Calu3 (cell line): ENCODE measurements around the gene KPNA4. TPM values are rescaled to one million over a fixed set of nuclear protein-coding genes. Genes with fewer than 3 reads are reported as not detected.

Experiments used
- BruUV-seq: library from RNA; stranded (reverse); fragments of 400-500 nt; replicated peaks from 2 replicates; lab custom pipeline; 2021; lab: Mats Ljungman, UMichigan
- CTCF ChIA-PET: fragments of 300-600 bp; sonication (Branson Sonifier 250); formaldehyde crosslinking; loops from one replicate; lab custom pipeline; 2022; ENCODE audit warnings: antibody characterized with exemption; lab: Charles Lee
- DNase-seq: peaks from one replicate; pipeline ENCODE4 v3.0.0; 2022
- H3K27ac Mint-ChIP-seq: one replicate; pipeline ENCODE4 v1.8.0; 2022; ENCODE audit warnings: mixed read lengths; ENCODE audit not compliant: unreplicated experiment
- H3K27me3 Mint-ChIP-seq: one replicate; pipeline ENCODE4 v1.8.0; 2022; ENCODE audit warnings: mixed read lengths; ENCODE audit not compliant: unreplicated experiment
- H3K36me3 Mint-ChIP-seq: one replicate; pipeline ENCODE4 v1.8.0; 2022; ENCODE audit warnings: mild to moderate bottlenecking, moderate library complexity, mixed read lengths; ENCODE audit not compliant: insufficient read depth, unreplicated experiment
- H3K4me1 Mint-ChIP-seq: one replicate; pipeline ENCODE4 v1.8.0; 2022; ENCODE audit warnings: mild to moderate bottlenecking, low read depth, mixed read lengths; ENCODE audit not compliant: unreplicated experiment
- H3K4me3 Mint-ChIP-seq: one replicate; pipeline ENCODE4 v1.8.0; 2022; ENCODE audit warnings: mild to moderate bottlenecking, low read depth, moderate library complexity, mixed read lengths; ENCODE audit not compliant: unreplicated experiment
- H3K9me3 Mint-ChIP-seq: one replicate; pipeline ENCODE4 v1.8.0; 2022; ENCODE audit warnings: low read depth, mixed read lengths; ENCODE audit not compliant: unreplicated experiment
- CTCF ChIP-seq: fragments of 200-600 bp; IDR thresholded peaks from one replicate; pipeline ENCODE4 v1.8.0; 2022; ENCODE audit warnings: antibody characterized with exemption; ENCODE audit not compliant: unreplicated experiment
- intact Hi-C: fragments of 100-400 bp; cut with micrococcal nuclease; formaldehyde crosslinking; loops from one replicate; pipeline ENCODE4 v1.10.0; 2022; ENCODE audit not compliant: unreplicated experiment
- total RNA-seq: library from RNA; stranded (reverse); gene quantifications from 2 replicates; pipeline ENCODE4 v1.2.3, GENCODE V29; 2022

Gene KPNA4
- total RNA-seq, 1 experiment from 2014 or later, result 117 TPM

GRCh38 chr3:160602259-160602658, 36.9 kb upstream of the KPNA4 start:
- TF ChIP-seq CTCF, result no peak
- intact Hi-C loops, result no loop called here
- H3K27me3 Mint-ChIP-seq, result no peaks in the 10 kb centered on the region
- H3K27ac Mint-ChIP-seq, result no peak overlapping the region
- no peaks in the 10 kb centered on the region for H3K9me3 Mint-ChIP-seq
- H3K4me3 Mint-ChIP-seq, result no peak overlapping the region
- CTCF ChIA-PET, result no interaction called here
- H3K36me3 Mint-ChIP-seq, result no peaks in the 10 kb centered on the region
- no peak for DNase-seq
- BruUV-seq, result no TSS peak
- peaks cover 8% of the 10 kb centered on the region for H3K4me1 Mint-ChIP-seq

DNA sequence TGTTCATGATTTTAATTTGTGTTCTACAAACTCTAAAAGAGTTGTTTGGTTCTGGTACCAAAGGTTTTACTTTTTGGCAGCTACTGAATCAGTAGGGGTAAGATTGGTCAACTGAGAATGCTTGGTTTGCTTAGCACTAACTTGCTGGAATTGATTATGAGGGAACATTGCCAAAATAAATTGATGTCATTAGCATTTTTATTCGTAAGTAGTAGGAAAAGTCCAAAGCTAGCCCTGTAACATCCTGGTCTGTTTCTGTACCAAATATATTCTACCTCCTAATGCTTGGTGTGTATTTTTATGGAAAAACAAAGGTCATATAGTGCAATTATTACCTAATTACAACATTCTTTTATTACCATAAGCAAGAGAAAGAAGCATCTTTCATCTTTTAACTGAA, 35.9 kb upstream of the KPNA4 start:
- H3K27me3 Mint-ChIP-seq, result no peaks in the 10 kb centered on the region
- no peaks in the 10 kb centered on the region for H3K36me3 Mint-ChIP-seq
- intact Hi-C loops, result no loop called here
- CTCF ChIA-PET, result interaction anchor here (0.7 to 1.1 kb wide), 2 partner anchors 38 to 129 kb away, joined by 3 read pairs; no protein-coding TSS in a partner anchor
- no TSS peak for BruUV-seq
- no peak overlapping the region for H3K4me3 Mint-ChIP-seq
- no peak for TF ChIP-seq CTCF
- peaks cover 8% of the 10 kb centered on the region for H3K4me1 Mint-ChIP-seq
- no peak overlapping the region for H3K27ac Mint-ChIP-seq
- no peaks in the 10 kb centered on the region for H3K9me3 Mint-ChIP-seq
- no peak for DNase-seq

DNA sequence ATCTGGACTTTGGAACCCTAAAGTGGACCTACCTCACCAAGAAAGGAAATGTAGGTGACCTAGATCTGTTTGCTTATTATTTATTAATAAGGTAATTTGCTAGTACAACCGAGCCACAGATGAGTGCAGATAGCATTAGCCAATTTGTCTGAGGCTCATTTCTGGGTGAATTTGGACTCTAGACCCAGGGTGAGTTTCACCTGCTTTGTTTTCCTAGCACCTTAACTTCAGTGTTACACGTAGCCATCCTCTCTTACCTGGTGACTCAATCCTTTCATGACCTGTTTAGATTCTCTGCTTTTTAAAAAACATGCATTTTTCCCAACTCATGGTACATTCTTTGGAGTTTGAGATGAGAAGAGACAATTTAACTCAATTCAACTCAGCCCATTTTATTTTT, 33.5 kb upstream of the KPNA4 start:
- no TSS peak for BruUV-seq
- no peak for DNase-seq
- intact Hi-C loops, result no loop called here
- no peak overlapping the region for H3K27ac Mint-ChIP-seq
- H3K4me3 Mint-ChIP-seq, result no peak overlapping the region
- no peaks in the 10 kb centered on the region for H3K27me3 Mint-ChIP-seq
- peaks cover 2% of the 10 kb centered on the region for H3K9me3 Mint-ChIP-seq
- CTCF ChIA-PET, result no interaction called here
- no peaks in the 10 kb centered on the region for H3K36me3 Mint-ChIP-seq
- no peak for TF ChIP-seq CTCF
- peaks cover 8% of the 10 kb centered on the region for H3K4me1 Mint-ChIP-seq

DNA sequence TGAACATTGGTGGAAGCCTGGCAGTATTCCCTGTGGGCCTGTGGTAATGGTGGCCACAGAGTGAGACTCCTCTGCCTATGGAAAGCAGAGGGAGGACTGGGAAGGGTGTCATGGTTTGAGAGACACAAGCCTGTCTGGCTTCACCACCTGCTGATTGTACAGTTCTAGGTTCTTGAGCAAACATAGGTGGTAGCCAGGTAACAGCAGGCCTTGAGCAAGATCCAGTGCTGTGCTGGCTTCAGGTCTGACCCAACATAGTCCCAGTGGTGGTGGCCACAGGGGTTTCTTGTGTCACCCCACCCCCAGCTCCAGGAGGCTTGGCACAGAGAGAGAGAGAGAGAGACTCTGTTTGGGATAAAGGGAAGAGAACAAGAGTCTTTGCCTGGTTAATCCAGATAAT, 22.7 kb upstream of the KPNA4 start:
- no peak for TF ChIP-seq CTCF
- no peak overlapping the region for H3K4me3 Mint-ChIP-seq
- no peaks in the 10 kb centered on the region for H3K27me3 Mint-ChIP-seq
- CTCF ChIA-PET, result interaction anchor here (0.5 to 1.2 kb wide), 2 partner anchors 9 to 204 kb away, joined by 3 to 4 read pairs; no protein-coding TSS in a partner anchor
- peaks cover 11% of the 10 kb centered on the region for H3K9me3 Mint-ChIP-seq
- no peak for DNase-seq
- no peaks in the 10 kb centered on the region for H3K4me1 Mint-ChIP-seq
- intact Hi-C loops, result no loop called here
- no peaks in the 10 kb centered on the region for H3K36me3 Mint-ChIP-seq
- no TSS peak for BruUV-seq
- H3K27ac Mint-ChIP-seq, result no peak overlapping the region
